K562 (cell line): Measurements from ENCODE around the gene IL15RA. TPM values are rescaled to one million over a fixed set of nuclear protein-coding genes. Genes with fewer than 3 reads are reported as not detected.

Source experiments
- CBFA2T3 ChIP-seq: fragments of 450-650 bp; IDR thresholded peaks from 2 replicates; pipeline ENCODE4 v1.6.1; 2017
- DPF2 ChIP-seq: fragments of 450-650 bp; IDR thresholded peaks from 2 replicates; pipeline ENCODE4 v1.6.1; 2016
- KDM1A ChIP-seq, 2 experiments: fragments of 450-650 bp; IDR thresholded peaks; 2 replicates each; pipeline ENCODE4 v1.6.1; 2016; ENCODE audit warnings: mild to moderate bottlenecking in 2 of 2
- PCBP1 ChIP-seq: fragments of 200-400 bp; formaldehyde crosslinking; IDR thresholded peaks from 2 replicates; pipeline ENCODE4 v1.6.1; 2018; ENCODE audit warnings: mild to moderate bottlenecking, low read depth, low read length; ENCODE audit not compliant: poor library complexity, severe bottlenecking
- RBM22 ChIP-seq: fragments of 200-400 bp; formaldehyde crosslinking; IDR thresholded peaks from 2 replicates; pipeline ENCODE4 v1.6.1; 2018; ENCODE audit warnings: low read length, low read depth; ENCODE audit not compliant: poor library complexity, severe bottlenecking
- SMAD1 ChIP-seq: fragments of 150-350 bp; IDR thresholded peaks from 2 replicates; pipeline ENCODE4 v1.6.1; 2014; ENCODE audit warnings: low read length, low read depth; ENCODE audit not compliant: partially characterized antibody
- SPI1 ChIP-seq: IDR thresholded peaks from 2 replicates; pipeline ENCODE4 v1.6.1; 2011; ENCODE audit warnings: low read depth, low read length, control low read depth, borderline replicate concordance
- SRSF1 ChIP-seq: fragments of 200-400 bp; formaldehyde crosslinking; IDR thresholded peaks from 2 replicates; pipeline ENCODE4 v1.6.1; 2017; ENCODE audit warnings: mild to moderate bottlenecking, low read depth, low read length, moderate library complexity
- SUPT5H ChIP-seq: fragments of 450-650 bp; IDR thresholded peaks from 2 replicates; pipeline ENCODE4 v1.6.1; 2016
- TEAD4 ChIP-seq, 2 experiments: sonication (generic) in 1 of 2; formaldehyde crosslinking in 1 of 2; IDR thresholded peaks; 2 replicates each; pipeline versions ENCODE4 v1.6.1 to v1.8.0; 2012 to 2022; ENCODE audit warnings: borderline replicate concordance in 1 of 2, inconsistent platforms in 1 of 2, low read length in 1 of 2, mild to moderate bottlenecking in 1 of 2, missing genetic modification reagents in 1 of 2
- TOE1 ChIP-seq, 2 experiments: fragments of 450-650 bp in 1 of 2; sonication (generic) in 1 of 2; formaldehyde crosslinking in 1 of 2; IDR thresholded peaks; 2 replicates each; pipeline versions ENCODE4 v1.7.1 to v1.8.0; 2016 to 2022; ENCODE audit warnings: borderline replicate concordance in 2 of 2, mild to moderate bottlenecking in 2 of 2, antibody characterized with exemption in 1 of 2, inconsistent platforms in 1 of 2, low read depth in 1 of 2, missing genetic modification reagents in 1 of 2, moderate library complexity in 1 of 2
- ZC3H4 ChIP-seq: sonication (generic); formaldehyde crosslinking; IDR thresholded peaks from 2 replicates; pipeline ENCODE4 v1.9.0; 2021; ENCODE audit warnings: missing genetic modification reagents, borderline replicate concordance
- ZEB2 ChIP-seq: fragments of 450-650 bp; IDR thresholded peaks from 2 replicates; pipeline ENCODE4 v1.6.1; 2016
- ZNF282 ChIP-seq: sonication (generic); formaldehyde crosslinking; IDR thresholded peaks from 2 replicates; pipeline ENCODE4 v1.8.1; 2023; ENCODE audit warnings: missing genetic modification reagents
- ZNF318 ChIP-seq, 2 experiments: fragments of 450-650 bp; IDR thresholded peaks; 2 replicates each; pipeline ENCODE4 v1.6.1; 2016; ENCODE audit warnings: mild to moderate bottlenecking in 2 of 2, borderline replicate concordance in 1 of 2, low read depth in 1 of 2, moderate library complexity in 1 of 2
- ZNF551 ChIP-seq: fragments of 250-450 bp; sonication (Bioruptor Pico); IDR thresholded peaks from 2 replicates; pipeline ENCODE4 v1.5.0; 2021; ENCODE audit warnings: mild to moderate bottlenecking, moderate library complexity
- ZNF584 ChIP-seq: fragments of 200-800 bp; sonication (Bioruptor generic); IDR thresholded peaks from 2 replicates; pipeline ENCODE4 v1.6.1; 2016; ENCODE audit warnings: low read depth, mild to moderate bottlenecking, missing genetic modification characterization, missing compliant biosample characterization
- ZNF764 ChIP-seq: fragments of 250-450 bp; sonication (Bioruptor Pico); IDR thresholded peaks from 2 replicates; pipeline ENCODE4 v1.4.0; 2020; ENCODE audit warnings: low read depth, mild to moderate bottlenecking, moderate library complexity
- polyA plus RNA-seq, 8 experiments: library from polyadenylated mRNA; depleted of rRNA in 4 of 8; stranded (reverse) in 5 of 8; unstranded in 3 of 8; fragments of >200 nt; fragmentation: Nextera tagmentation in 2 of 8; fragmentation: Illumina TruSeq in 1 of 8; extraction: Ambion mirVana in 2 of 8; extraction: Trizol in 1 of 8; gene quantifications; 2 replicates each; pipeline versions ENCODE4 v1.2.1 to v1.2.3, GENCODE V29; 2011 to 2014; ENCODE audit warnings: inconsistent platforms in 1 of 8, missing spikeins in 1 of 8
- total RNA-seq, 7 experiments: library from RNA; depleted of rRNA in 6 of 7; stranded (reverse); fragments of >200 nt in 6 of 7; fragmentation: Illumina TruSeq in 2 of 7; extraction: Trizol in 2 of 7; gene quantifications; 2 replicates each; pipeline versions ENCODE4 v1.2.1 to v1.2.3, GENCODE V29; 2011 to 2021; ENCODE audit warnings: low replicate concordance in 1 of 7

Gene IL15RA
- total and polyA plus RNA-seq, 9 of the 15 experiments (the other 6 are each of a cell fraction or from before 2014, with no cell fraction given): 1.2 to 11.7 (median 8.0) TPM

DNA sequence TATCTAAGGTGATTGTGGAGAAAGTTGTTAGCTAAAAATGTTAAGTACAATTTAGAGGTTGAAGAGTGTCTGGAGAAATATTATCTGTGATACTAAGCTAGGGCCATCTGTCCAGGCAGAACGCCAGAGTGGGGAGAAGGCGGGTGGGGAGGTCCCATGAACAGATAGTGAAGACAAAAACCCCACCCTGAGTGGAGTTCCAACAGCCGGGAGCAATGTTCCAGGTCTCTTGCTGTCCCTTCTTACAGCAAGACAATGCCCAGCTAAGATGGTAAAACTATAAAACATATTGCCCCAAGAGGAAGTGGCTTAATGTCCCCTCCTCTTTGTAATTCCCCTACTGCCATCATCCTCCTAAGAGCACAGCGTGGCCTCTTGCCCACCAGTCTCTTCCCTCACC, 10.4 kb upstream of the IL15RA start (continued):
- 0 out of 2 replicates have a peak, but pooled peaks have one; percentile 11 for TF ChIP-seq TOE1 (IDR thresholded peaks at IDR 0.05; ENCODE audit: borderline replicate concordance)
- TF ChIP-seq TOE1 (CRISPR knock-in tag; IDR thresholded peaks at IDR 0.05; ENCODE audit: borderline replicate concordance, low read depth): no peak
- TF ChIP-seq PCBP1: no peak
- no peak for TF ChIP-seq ZC3H4
- no peak for TF ChIP-seq ZNF551 (CRISPR knock-in tag)
- no peak for TF ChIP-seq ZNF764 (CRISPR knock-in tag)
- TF ChIP-seq SRSF1: no peak
- peak; percentile 84 for TF ChIP-seq DPF2
- TF ChIP-seq ZNF318 (IDR thresholded peaks at IDR 0.05; ENCODE audit: borderline replicate concordance in 1 of 2, low read depth in 1 of 2): no peak
- TF ChIP-seq SUPT5H: no peak
- peak; percentile 65; the same call in 1 of the 2 replicates for TF ChIP-seq SPI1
- TF ChIP-seq ZNF282: no peak
- no peak for TF ChIP-seq RBM22
- TF ChIP-seq KDM1A (IDR thresholded peaks at IDR 0.05): no peak
- no peak for TF ChIP-seq ZEB2
- peak; percentile 67 for TF ChIP-seq TEAD4 (IDR thresholded peaks at IDR 0.05; ENCODE audit: low read length)
- no peak for TF ChIP-seq TEAD4 (CRISPR knock-in tag; IDR thresholded peaks at IDR 0.05; ENCODE audit: borderline replicate concordance)
- TF ChIP-seq ZNF584: no peak
- no peak for TF ChIP-seq SMAD1
- TF ChIP-seq CBFA2T3: peak; percentile 83
